H1 (cell line): ENCODE data around the gene POM121C.
"Not testable (repeated sequence)": the region's sequence is repeated elsewhere in the genome, so short reads cannot be mapped to it uniquely, and the experiment has no call there.

Experiments used
- CBX8 ChIP-seq: fragments of 300-800, 300-1000 bp; sonication (generic); IDR thresholded peaks from 2 replicates; pipeline ENCODE4 v1.7.1; 2016; ENCODE audit warnings: low read depth, low read length, borderline replicate concordance
- GTF2F1 ChIP-seq: IDR thresholded peaks from 2 replicates; pipeline ENCODE4 v1.6.1; 2012; ENCODE audit warnings: low read depth, low read length, improper control_type of control experiment, borderline replicate concordance
- POLR2A ChIP-seq, 2 experiments: IDR thresholded peaks; 1 replicate in 1 of 2; 2 replicates in 1 of 2; pipeline ENCODE4 v1.6.1; 2011; ENCODE audit warnings: low read depth in 2 of 2, low read length in 2 of 2, mild to moderate bottlenecking in 2 of 2; ENCODE audit errors: control extremely low read depth in 1 of 2
- POLR2AphosphoS5 ChIP-seq: IDR thresholded peaks from 2 replicates; pipeline ENCODE4 v1.6.1; 2011; ENCODE audit warnings: low read depth, low read length

GRCh38 chr7:75403455-75404443, 82.3 kb downstream of the POM121C start:
- TF ChIP-seq CBX8; POLR2AphosphoS5; GTF2F1; POLR2A (IDR thresholded peaks at IDR 0.05; ENCODE audit: control extremely low read depth in 1 of 2, low read depth in 2 of 2, low read length in 2 of 2): not testable (repeated sequence)
